Left ventricle myocardium inferior (tissue), 1 donor: ENCODE data around the gene HPSE. TPM values are rescaled to one million over a fixed set of nuclear protein-coding genes. Genes with fewer than 3 reads are reported as not detected.

Experiments
- DNase-seq: peaks from one replicate; pipeline ENCODE4 v3.0.0-alpha.2; 2020
- H3K27ac ChIP-seq: fragments of 200-600 bp; replicated peaks from 2 replicates; pipeline ENCODE4 v1.8.0; 2021
- H3K27me3 ChIP-seq: fragments of 200-600 bp; 2 replicates; pipeline ENCODE4 v1.8.0; 2021; ENCODE audit warnings: low read depth
- H3K36me3 ChIP-seq: fragments of 200-600 bp; 2 replicates; pipeline ENCODE4 v1.8.0; 2021
- H3K4me1 ChIP-seq: fragments of 200-600 bp; 2 replicates; pipeline ENCODE4 v1.8.0; 2021
- H3K4me3 ChIP-seq: fragments of 200-600 bp; 2 replicates; pipeline ENCODE4 v1.8.0; 2021; ENCODE audit warnings: mild to moderate bottlenecking, moderate library complexity
- H3K9me3 ChIP-seq: fragments of 200-600 bp; replicated peaks from 2 replicates; pipeline ENCODE4 v1.8.0; 2021
- intact Hi-C: fragments of 100-400 bp; cut with micrococcal nuclease; formaldehyde crosslinking; loops from one replicate; pipeline ENCODE4 v1.11.0; 2022
- total RNA-seq: library from RNA; stranded (reverse); fragmentation: NEBNext Ultra II Directional; extraction: Animal tissue kit (Norgen Biotek cat#: 25700); gene quantifications from one replicate; pipeline ENCODE4 v1.2.1, GENCODE V29; 2021
- TF ChIP-seq, protein P1 (sequence below): fragments of 200-600 bp; IDR thresholded peaks from 2 replicates; pipeline ENCODE4 v1.8.0; 2021; ENCODE audit warnings: antibody characterized with exemption, mild to moderate bottlenecking, borderline replicate concordance
- donor health status: DM: no; HTN: yes; CAD: no; lungs with severe emphysema.

The HPSE gene
- total RNA-seq, 1 donor from 2014 or later: 1.1 TPM

DNA sequence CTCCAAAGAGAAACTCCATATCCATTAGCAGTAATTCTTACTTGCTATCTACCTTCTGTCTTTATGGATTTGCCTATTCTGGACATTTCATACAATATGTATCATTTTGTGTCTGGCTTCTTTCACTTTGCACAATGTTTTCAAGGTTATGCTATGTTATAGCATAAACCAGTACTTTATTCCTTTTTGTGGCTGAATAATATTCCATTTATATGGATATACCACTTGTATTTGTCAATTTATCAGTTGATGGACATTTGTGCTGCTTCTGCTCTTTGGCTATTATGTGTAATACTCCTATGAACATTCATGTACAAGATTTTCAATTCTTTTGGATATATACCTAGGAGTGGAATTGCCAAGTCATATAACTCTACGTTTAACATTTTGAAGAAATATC, 18.9 kb upstream of the HPSE start:
- no peaks in the 10 kb centered on the region for H3K4me1 ChIP-seq
- H3K4me3 ChIP-seq: no peak overlapping the region
- TF ChIP-seq, protein P1, sequence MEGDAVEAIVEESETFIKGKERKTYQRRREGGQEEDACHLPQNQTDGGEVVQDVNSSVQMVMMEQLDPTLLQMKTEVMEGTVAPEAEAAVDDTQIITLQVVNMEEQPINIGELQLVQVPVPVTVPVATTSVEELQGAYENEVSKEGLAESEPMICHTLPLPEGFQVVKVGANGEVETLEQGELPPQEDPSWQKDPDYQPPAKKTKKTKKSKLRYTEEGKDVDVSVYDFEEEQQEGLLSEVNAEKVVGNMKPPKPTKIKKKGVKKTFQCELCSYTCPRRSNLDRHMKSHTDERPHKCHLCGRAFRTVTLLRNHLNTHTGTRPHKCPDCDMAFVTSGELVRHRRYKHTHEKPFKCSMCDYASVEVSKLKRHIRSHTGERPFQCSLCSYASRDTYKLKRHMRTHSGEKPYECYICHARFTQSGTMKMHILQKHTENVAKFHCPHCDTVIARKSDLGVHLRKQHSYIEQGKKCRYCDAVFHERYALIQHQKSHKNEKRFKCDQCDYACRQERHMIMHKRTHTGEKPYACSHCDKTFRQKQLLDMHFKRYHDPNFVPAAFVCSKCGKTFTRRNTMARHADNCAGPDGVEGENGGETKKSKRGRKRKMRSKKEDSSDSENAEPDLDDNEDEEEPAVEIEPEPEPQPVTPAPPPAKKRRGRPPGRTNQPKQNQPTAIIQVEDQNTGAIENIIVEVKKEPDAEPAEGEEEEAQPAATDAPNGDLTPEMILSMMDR: no peak
- intact Hi-C loops: no loop called here
- H3K27me3 ChIP-seq: no peaks in the 10 kb centered on the region
- DNase-seq: no peak
- peaks cover 17% of the 10 kb centered on the region for H3K9me3 ChIP-seq
- no peaks in the 10 kb centered on the region for H3K36me3 ChIP-seq
- H3K27ac ChIP-seq: no peak overlapping the region

DNA sequence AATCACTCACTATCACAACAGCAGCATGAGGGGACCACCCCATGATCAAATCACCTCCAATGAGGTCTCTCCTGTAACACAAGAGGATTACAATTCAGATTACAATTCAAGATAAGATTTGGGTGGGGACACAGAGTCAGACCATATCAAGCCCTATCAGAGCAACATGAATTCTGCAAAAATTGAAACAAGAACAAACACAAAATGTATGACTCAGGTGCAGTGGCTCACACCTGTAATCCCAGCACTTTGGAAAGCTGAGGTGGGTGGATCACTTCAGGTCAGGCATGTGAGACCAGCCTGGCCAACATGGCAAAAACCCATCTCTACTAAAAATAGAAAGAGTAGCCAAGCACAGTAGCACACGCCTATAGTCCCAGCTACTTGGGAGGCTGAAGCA, 13.4 kb upstream of the HPSE start:
- intact Hi-C loops: no loop called here
- no peak overlapping the region for H3K27ac ChIP-seq
- H3K27me3 ChIP-seq: peaks cover 4% of the 10 kb centered on the region
- H3K4me1 ChIP-seq: no peaks in the 10 kb centered on the region
- no peaks in the 10 kb centered on the region for H3K36me3 ChIP-seq
- peaks cover 14% of the 10 kb centered on the region for H3K9me3 ChIP-seq
- H3K4me3 ChIP-seq: no peak overlapping the region
- TF ChIP-seq, protein P1: no peak
- no peak for DNase-seq

DNA sequence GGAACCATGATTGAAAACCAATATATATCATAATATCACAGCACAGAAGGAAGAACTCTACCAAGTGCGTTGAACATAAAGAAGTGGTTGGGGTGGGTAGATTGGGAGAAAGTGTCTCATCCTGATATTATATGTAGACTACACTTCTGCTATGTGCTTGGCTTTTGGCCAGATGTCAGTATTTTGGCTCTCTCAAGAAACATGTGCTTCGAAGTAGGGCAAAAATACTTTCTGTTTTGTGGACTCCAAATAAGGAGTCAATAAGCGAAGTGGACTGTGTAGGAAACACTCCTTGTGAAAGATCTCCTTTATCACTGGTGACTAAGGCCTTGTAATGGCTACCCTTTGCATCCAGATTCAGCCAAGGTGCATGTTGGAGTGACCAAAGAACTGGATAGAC, 7.8 kb upstream of the HPSE start:
- Histone ChIP-seq H3K9me3 (peaks cover 30% of the 10 kb centered on the region), H3K27ac (no peak overlapping the region), H3K4me3 (no peak overlapping the region), H3K4me1 (no peaks in the 10 kb centered on the region), H3K36me3 (no peaks in the 10 kb centered on the region), H3K27me3 (peaks cover 12% of the 10 kb centered on the region)
- intact Hi-C loops: no loop called here
- no peak for DNase-seq
- TF ChIP-seq, protein P1: no peak

DNA sequence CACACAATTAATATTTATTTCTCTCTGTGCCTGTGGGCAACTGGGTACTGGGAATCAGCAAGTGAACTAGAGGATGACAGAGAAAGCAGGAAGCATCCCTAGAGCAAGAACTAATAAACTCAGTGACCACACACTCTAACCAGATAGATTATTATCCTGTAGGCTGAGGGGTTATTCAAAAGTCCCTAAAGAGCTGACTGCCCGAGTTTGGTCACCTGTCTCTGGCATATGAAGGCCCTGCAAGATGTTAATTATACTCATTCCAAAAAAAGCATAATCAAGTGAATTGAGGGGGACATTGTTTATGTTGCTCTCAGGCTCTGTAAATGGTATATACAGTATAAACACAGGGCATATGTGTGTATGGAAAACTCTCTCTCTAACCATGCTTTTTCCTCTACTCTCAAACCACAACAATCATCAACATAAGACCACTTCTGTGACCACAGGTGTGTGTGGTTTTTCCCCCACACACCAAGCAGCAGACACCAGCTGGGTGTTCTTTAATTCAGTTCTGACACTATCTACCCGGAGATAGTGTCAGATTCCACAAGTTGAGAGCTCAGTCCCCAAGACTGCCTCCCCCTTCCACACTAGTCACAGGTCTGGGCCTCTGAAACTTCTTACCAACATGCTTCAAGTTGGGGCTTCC, 6.2 kb upstream of the HPSE start:
- Histone ChIP-seq H3K4me3 (no peak overlapping the region), H3K27me3 (peaks cover 29% of the 10 kb centered on the region), H3K27ac (no peak overlapping the region), H3K4me1 (no peaks in the 10 kb centered on the region), H3K36me3 (no peaks in the 10 kb centered on the region), H3K9me3 (peaks cover 22% of the 10 kb centered on the region)
- TF ChIP-seq, protein P1: no peak
- intact Hi-C loops: no loop called here
- DNase-seq: no peak

DNA sequence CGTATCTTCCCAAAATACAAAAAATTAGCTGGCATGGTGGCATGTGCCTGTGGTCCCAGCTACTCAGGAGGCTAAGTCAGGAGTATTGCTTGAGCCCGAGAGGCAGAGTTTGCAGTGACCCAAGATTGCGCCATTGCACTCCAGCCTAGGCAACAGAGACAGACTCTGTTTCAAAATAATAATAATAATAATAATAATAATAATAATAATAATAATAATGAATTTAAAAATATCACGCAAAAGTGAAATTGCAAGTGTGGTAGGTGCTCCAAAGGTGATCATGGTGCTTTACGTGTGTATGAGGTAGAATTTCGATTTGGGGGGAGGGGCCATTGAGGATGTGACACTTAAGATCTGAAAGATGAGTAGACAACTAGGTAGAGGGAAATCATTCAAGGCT, 4.9 kb upstream of the HPSE start:
- Histone ChIP-seq H3K4me3 (no peak overlapping the region), H3K4me1 (peaks cover 11% of the 10 kb centered on the region), H3K36me3 (no peaks in the 10 kb centered on the region), H3K27me3 (peaks cover 37% of the 10 kb centered on the region), H3K9me3 (peaks cover 22% of the 10 kb centered on the region), H3K27ac (no peak overlapping the region)
- DNase-seq: no peak
- TF ChIP-seq, protein P1: no peak
- intact Hi-C loops: no loop called here
